ENCODE results near the gene PLA2G2D. TPM values are rescaled to one million over a fixed set of nuclear protein-coding genes. Genes with fewer than 3 reads are reported as not detected.

Gene PLA2G2D
- total and polyA plus RNA-seq, 2 of the 8 experiments (the other 6 are each of a cell fraction or from before 2014, with no cell fraction given), result not detected

DNA sequence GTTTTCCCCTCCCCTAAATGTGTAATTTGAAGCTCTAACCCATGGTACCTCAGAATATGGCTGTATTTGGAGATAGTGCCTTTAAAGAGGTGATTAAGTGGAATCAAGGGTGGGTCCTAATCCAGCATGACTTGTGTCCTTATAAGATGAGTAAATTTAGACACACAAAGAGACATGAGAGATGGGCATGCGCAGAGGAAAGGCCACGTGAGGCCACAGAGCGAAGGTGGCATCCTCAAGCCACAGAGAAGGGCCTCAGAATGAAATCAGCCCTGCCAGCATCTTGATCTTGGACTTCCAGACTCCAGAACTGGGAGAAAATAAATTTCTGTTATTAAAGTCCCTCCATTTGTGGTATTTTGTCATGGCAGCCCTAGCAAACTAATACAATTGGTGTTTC lies 16.9 kb upstream of the PLA2G2D start (continued):
- TF ChIP-seq, protein P1, sequence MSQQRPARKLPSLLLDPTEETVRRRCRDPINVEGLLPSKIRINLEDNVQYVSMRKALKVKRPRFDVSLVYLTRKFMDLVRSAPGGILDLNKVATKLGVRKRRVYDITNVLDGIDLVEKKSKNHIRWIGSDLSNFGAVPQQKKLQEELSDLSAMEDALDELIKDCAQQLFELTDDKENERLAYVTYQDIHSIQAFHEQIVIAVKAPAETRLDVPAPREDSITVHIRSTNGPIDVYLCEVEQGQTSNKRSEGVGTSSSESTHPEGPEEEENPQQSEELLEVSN (IDR thresholded peaks at IDR 0.05), result no peak
- TF ChIP-seq CBX5 (IDR thresholded peaks at IDR 0.05; ENCODE audit: low read depth, low read length) (no peak), YY1 (IDR thresholded peaks at IDR 0.05; ENCODE audit: low read depth, low read length) (no peak)
